Skin of body (tissue), 2 donors: Measurements from ENCODE around the gene S100A6. TPM values are rescaled to one million over a fixed set of nuclear protein-coding genes. Genes with fewer than 3 reads are reported as not detected.

Experiments used
- DNase-seq: peaks from one replicate; lab custom pipeline; 2025; lab: John Stamatoyannopoulos, UW
- total RNA-seq: library from RNA; depleted of rRNA; stranded (reverse); fragments of >200 nt; gene quantifications from one replicate; pipeline ENCODE4 v1.2.3, GENCODE V29; 2014

Gene S100A6
- total RNA-seq, 1 donor from 2014 or later, result 161 TPM

DNA sequence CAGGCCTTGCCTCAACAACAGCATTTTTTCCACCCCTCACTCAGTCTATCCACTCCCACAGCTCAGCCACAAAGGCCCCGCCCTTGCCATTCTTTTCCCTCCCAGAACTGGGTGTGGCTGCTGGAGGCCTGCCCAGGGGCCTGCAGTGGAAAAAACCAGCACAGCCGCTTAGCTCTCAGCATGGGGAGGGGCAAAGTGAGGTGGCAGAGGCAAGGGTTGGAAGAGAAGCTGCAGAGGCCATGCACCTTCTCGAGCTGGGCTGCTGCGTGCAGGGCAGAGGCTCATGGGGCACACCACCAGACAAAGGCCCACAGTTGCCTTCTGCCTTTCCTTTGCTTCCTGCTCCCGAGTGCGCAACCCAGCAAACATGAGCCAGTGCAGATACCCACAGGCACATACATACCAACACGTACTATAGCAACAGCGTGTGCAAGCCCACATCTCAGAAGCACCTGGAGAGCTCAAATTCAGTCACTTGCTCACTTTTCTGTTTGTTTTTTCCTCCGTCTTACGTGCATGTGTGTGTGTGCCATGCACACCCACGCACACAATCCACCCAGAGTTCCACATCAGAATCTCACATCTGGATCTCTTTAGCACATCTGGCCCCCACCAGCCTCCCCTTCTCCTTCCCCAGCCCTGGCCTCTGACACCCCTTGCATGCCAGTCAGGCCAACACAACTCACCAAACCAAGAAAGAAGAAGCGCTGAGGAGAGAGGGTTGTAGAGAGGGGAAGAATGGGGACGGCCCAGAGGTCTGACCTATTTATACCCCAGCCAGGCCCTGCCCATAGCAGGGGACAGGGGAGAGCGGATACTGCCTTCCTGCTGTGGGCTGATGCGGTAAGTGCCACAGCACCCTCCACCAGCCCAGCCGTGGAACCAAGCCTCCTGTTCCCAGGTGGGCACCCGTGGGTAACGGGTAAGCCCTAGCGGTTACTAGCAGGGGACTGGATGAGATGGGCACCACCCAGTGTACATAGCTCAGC lies 9.6 kb upstream of the S100A6 start, which contains the start of gene S100A4:
Gene S100A4 (minus strand): TSS at position 740 of the 989 bp plus-strand sequence. CDS start 1,012 bp downstream, outside the sequence.
- DNase-seq, result peak; percentile 96

DNA sequence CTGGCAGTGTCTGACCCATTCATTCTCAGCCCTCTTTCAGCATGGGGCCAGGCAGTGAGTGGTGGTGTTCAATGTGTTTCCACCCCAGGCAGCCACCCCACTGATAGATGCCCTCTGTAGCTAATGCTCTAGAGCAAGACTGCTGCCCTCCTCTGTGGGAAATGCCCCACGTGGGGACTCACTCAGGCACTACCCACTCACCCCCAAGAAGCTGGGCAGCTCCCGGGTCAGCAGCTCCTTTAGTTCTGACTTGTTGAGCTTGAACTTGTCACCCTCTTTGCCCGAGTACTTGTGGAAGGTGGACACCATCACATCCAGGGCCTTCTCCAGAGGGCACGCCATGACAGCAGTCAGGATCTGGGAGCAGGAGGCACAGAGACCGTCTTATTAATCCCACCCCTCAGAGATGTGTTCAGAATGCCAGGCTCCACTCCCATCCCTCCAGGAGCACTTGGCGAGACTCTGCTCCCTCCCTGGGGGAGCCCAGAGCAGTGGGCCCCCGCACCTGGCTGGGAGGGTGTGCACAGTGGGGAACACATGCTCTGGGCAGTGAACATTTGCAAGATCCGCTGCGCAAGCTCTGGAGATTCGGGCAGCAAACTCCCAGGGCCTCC lies 8.8 kb upstream of the S100A6 start:
- peak; percentile 70 for DNase-seq

DNA sequence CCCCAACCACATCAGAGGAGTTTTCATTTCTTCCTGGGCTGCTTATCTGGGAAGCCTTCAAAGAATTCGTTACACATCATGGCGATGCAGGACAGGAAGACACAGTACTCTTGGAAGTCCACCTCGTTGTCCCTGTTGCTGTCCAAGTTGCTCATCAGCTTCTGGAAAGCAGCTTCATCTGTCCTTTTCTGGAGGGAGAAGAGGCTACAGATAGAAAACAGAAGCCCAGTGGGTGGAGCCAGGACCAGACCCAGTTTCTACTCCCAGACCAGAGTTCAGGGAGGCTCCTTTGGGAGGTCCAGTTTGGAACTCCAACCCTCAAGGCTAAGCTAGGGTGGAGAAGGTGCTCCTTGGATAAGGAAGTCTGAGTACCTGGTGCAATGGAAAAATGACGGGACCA lies 7.9 kb upstream of the S100A6 start:
- no peak for DNase-seq

DNA sequence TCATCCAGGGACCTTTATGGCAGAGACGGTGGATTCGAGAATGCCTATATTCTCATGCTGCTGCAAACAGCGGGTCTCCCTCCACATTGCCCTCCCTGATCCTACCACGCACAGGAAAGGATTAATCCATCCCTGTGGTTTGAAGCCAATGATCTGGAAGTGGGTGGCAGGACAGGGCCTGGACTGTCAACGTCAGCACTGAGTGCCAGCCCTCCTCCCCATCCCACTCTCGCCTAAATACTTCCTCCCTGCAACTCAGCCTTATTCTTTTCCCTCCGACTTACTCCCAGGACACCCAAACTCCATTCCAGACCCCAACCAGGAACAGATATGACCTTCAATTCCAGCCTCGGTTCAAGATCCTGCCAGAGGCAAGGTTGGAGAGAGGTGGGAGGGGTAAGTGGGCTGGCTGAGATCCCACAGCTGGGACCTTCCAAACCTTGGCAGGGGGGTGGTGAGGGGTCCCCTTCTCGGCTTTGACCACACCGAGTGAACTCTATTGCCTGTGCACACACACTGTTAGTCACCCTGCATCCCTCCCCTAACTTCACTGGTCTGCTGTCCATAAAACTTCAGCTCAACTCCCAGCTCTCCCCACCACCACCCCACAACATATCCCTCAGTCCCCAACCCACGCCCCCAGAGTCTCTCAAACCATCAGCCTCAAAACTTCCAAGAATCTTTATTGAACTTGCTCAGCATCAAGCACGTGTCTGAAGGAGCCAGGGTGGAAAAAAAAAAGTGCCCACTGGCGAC lies 7.3 kb upstream of the S100A6 start:
- DNase-seq, result no peak

DNA sequence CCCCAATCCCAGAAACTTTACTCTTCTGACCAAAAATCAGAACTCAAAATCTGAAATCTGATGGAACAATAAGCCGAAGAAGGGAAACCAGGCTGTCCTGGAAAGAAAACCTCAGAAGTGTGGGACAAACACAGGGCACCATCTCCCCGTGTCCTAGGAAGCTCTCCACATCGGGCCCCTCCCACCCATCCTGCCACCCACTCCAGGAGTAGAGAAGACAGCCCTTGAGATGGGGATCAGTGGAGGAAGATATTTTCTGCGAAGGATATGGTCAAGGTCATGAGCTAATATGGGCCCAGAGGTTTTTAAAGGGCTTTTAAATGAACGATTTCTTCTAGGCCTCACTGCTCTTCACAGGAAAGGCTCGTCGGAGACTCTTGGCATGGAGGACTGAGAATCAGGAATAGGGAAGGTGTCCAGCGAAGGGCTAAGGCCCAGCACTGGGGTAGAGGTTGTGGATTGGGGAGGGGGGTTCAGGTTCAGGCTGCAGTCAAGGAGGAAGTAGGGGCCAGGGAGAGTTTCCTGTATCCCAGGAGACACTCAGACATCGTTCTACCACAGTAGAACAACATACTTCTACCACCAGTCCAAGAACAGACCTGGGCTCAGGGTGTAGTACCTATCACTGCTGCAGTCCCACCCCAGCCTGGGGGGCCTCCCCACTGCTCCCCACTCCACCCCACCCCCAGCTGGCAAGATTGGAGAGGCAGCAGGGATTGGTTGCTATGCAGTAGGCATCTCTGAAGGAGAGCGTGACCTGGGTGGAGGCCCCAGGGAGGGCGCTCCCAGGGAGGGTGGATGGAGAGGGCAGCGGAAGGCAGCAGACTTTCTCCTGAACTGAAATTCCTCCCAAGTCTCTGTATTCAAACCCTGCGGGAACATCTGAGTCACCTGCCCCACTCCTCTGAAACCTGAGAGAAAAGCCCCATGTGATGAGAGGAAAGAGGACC lies 6.1 kb upstream of the S100A6 start:
- no peak for DNase-seq

DNA sequence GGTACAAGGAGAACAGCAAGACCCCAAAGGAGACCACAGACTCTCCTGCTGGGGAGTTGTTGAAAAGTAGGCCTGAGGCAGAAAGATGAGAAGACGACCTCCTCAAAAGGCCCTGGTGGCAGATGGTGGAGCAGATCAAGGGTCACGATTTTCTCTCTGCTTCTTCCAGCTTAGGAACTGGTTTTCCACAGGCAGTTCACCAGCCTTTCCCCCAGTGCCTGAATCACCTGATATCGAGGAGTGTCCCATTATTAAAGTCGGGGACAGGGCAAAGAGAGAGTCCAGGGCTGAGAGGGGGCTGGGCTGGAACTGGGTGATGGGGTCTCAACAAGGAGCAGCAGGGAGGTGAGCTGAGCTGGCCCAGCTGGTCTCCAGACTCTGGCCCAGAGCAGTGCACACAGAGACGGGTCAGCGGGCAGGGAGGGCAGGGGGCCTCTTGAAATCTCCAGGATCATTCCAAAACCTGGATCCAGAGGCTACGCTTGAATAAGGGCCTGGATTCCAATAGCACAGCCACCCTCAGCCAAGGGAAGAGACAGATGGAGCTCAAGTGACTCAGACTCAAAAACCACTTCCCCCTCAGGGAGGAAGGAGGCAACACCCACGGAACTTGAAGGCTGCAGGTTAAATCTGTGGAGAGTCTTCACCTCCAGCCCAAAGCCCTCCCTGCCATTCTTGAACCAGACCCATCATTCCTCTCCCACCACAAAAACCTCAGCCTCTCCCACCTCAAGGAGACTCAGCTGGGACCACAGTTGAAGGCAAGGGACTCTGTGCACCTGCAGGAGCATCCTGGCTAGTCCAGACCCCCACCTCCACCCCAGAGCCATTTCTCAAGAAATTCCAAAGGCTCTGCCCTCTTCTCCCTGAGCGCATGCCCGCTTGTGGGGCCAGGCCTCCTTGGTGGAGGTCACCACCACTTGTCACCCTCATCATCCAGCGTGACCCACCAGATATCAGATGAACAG lies 4.9 kb upstream of the S100A6 start, which contains the start of gene S100A5:
Gene S100A5 (minus strand): TSS at position 541 of the 968 bp plus-strand sequence. CDS start 743 bp downstream, outside the sequence.
- DNase-seq, result no peak

DNA sequence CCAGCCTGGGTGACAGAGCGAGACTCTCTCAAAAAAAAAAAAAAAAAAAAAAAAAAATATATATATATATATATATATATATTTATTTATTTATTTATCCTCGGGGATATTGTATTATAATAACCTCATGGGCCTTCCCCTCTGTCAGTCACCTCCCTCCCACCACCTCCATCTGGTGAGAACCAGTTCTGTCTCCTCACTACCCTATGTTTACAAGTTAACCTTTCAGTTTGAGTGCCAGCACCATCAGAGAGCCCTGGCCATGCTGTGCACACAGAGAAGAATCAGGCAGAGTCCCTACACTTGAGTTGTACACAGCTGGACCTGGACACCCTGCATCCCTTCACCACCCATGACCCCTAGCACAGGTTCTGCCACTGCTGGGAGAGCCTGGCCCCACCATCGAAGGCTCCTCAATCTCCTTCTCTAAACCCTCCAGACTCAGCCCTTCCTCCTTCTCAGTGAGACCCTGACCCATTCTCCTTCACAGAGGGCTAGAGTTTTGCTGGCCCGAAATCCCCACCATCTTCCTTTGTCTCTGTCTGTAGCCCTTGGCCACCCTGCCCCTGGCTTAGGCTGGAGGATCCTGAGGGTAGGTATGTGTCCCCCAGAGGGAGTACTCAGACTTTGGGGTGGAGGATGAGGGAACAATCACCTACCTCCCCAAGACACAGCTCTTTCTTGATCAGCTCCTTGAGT lies 3.8 kb upstream of the S100A6 start:
- DNase-seq, result no peak

DNA sequence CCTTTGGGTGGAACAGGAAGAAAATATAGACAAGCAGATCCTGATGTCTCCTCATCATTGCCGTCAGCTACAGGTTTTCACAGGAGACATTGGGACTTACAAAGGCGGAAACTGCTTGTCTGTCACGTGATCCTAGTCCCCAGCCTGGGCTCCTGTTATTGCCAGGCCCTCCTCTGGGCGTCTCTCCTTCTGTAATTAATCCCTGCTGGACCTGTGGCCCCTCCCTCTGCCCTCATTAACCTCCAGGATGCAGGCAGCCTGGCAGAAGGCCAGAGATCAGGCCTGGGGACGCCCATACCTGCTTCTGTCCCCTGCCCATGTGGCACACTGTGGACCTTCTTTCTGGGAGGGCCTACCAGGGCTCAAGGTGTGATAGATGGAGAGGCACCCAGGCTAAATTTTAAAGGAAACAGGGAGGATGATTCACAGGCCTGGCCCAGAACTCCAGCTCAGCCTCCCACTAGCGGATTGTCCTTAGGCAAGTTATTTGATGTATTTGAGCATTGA lies 2.6 kb upstream of the S100A6 start:
- DNase-seq, result no peak

DNA sequence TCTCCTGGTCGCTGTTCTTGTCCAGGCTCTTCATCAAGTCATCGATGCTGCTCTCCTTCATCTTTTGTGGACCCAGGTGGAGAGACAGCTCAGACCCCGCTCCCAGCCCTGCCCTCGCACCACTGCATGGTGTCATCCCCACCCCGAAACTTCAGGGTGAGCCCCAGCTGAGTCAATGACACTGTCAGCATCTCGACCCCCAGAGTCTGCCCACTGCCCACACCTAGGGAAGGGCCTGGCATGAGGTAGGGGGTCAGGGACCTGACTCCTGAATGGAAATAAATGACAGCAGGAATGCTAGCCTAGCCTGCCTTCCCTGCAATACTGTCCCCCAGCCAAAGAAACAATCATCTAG lies 1.6 kb upstream of the S100A6 start:
- no peak for DNase-seq

DNA sequence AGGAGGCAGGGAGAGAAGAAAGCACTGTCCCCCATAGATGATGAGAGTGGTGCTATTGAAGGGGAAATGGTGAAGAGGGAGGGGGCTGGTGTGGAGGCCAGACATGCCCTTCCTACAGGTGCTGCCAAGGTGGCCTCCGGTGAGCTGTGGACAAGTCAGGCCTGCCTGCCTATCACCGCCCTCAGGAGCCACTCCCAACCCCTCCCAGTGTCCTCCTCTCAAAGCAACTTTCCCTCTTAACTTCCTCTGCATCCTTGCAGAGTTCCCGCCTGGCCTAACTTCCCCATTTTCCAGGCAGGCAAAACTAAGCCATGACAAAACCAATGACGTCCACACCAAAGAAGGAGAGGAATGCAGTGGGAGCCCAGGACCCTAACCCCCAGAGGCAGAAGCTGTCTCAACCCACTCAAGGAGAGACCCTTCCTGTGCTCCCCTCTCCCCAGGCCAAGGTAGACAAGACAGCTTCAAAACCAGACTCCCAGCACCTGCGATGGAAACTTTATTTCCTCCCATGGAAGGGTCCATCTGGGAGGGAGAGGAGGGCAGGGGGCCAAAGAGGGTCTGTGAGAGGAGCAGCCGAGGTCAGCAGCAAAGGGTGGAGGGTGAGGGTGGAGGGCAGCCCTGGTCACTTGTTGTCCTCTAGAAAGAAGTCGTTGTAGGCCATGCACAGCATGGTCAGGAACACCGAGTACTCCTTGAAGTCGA lies 1.0 kb upstream of the S100A6 start:
- DNase-seq, result no peak

DNA sequence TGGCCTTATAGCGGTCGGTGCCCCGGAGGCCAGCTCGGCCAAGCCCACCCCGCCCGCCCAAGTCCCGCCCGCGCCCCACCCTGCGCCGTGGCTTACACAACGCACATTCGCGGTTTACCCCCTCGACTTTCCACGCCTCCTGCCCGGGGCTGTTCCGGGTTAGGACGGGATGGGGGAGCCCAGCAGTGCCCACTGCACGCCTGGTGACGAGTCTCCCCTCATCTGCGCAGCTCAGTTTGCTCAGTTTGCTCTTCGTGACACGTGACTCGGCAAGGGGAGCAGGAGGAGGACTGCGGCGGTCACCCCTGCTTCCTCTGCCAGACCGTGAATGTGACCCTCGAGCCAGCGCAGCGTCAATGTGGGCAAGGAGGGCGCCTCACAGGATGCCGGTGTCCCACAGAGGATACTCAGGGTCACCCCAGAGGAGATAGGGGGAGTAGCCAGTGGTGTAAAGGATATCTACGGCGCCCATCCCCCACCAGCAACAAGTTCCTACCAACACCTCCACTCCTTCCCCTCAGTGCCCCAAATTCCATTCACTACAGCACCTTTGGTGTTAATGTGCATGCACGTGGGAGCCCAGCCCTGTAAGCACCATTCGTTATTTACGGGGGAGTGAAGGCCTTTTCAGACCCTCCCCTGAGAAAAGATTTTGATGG lies 350 bp upstream of the S100A6 start:
- DNase-seq, result peak; percentile 83

DNA sequence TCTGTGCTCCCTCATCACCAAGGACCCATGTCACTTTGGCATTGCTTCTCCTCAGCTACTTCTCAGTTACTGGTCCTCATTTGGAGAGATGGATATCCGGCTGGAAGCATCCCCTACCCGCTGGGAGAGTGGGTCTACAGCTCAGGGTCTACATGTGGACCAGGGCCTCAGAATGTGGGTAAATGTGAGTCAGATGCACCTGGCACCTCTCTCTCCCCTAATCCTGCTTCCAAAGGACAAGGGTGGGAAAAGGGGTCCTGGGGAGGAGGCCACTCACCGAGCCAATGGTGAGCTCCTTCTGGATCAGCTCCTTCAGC lies 908 bp downstream of the S100A6 start:
- no peak for DNase-seq

DNA sequence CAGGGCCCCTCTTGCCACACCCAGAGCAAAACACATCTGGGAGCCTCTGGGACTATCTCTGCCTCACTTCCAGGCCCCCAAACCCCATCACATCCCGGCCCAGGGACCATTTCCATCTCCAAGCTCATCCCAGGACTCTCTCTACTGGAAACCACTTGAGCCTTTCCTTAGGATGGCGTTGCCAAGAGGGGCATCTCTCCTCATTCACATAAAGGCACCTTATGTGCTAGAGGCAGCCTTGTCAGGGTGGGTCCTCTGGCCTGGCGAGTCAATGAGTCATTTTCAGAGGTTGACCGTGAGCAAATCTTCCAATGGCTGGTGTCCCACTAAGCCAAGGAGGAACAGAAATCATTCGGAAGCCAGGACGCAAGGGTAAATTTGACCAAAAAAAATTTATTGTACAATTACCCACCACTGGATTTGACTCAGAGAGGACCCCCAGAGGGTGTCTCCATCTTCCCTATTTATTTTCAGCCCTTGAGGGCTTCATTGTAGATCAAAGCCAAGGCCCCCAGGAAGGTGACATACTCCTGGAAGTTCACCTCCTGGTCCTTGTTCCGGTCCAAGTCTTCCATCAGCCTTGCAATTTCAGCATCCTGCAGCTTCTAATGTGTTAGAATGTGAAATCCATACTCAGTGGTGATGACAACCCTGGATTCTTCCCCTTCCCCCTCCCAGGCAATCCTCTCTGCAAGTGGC lies 1.4 kb downstream of the S100A6 start:
- DNase-seq, result no peak

DNA sequence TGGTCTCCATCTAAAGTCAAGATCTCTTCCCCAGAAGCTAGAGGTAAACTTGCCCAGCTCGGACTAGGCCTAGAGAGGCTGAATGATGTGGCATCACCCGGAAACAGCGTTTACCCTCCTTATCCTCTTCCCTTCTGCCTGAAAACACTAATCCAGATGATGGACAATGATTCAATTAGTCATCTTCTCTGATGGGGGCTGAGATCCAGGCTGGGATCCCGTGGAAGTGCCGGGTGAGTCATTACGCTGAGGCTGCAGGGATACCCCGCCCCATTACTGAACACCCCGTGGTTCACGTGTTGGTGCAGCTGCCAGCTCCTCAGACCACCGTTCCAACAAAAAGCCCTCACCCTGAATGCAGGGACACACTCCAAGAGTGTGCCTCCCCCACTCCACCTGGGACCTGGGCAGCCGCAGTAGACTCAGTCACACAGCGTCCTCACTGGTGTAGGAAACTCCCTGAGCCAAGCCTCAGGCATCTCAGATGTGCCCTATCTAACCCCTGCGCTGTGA lies 2.0 kb downstream of the S100A6 start:
- no peak for DNase-seq

DNA sequence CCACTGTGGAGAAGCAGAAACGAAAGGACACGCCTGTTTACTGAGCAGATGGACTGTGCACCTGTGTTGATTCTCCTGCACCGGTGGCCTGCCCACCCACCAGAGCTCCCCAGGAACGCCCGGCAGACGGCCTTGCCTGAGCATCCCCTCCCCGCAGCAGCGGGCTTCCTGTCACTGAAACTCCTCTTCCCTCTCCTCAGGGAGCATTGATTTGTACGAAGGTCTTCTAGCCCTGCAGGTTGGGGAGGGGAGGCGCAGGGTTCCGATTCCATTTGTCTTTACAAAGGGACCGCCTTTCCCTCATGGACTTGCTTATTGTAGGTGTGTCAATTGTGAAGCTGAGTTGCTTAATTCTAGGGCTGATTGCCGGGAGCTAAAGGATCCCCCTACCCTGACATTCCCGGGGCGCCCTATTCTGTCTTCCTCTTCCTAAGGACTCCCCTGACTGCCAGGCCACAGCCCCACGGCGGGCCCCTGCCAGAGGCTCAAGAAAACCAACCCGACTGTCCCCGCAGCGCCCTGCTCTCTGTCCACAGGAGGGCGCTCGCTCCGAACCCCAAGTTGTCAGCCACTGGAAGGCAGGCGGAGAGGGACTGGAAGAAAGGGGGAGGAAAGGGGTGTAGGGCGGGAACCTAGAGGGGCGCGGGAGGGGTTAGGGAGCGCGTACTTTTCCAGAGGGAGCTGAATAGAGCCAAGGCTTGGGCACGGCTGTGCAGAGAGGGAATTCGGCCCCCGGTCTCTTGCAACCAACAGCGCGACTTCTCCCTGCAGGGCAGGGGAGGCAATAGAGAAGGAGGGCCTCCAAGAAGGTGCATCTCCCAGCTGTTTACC lies 2.8 kb downstream of the S100A6 start:
- DNase-seq, result peak; percentile 87

DNA sequence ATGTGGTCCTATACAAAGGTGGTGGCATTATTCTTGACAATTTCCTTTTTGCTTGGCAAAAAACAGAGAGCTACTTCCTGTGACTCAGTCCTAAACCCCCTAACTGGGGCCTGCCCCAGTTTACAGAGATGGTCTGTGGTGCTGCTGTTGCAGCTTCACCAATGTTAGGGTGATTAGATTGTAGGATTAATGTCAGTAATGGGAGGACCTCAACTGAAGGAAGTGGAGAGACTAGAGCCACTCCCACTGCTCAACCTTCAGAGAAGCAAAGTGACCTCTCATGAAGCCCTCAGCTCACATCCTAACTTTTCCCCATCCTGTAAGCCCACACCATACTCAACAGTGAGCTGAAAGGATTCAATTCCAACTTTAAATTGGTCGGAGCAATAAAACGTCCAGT lies 3.6 kb downstream of the S100A6 start:
- no peak for DNase-seq
